SU-DHL-6 (cell line): Measurements from ENCODE around the gene TPRKB.
"Not testable (repeated sequence)": the region's sequence is repeated elsewhere in the genome, so short reads cannot be mapped to it uniquely, and the experiment has no call there.

Source experiments
- H2AFZ ChIP-seq: fragments of 200-600 bp; sonication (generic); 2 replicates; pipeline ENCODE4 v1.6.1; 2014; ENCODE audit warnings: low read depth, mild to moderate bottlenecking, moderate library complexity, mixed read lengths, antibody characterized with exemption, low read length; ENCODE audit not compliant: severe bottlenecking
- H3F3A ChIP-seq: fragments of 200-600 bp; shearing (Covaris generic); 2 replicates; pipeline ENCODE4 v1.6.0; 2016; ENCODE audit warnings: antibody characterized with exemption, mild to moderate bottlenecking; ENCODE audit not compliant: insufficient read depth
- H3K27ac ChIP-seq: fragments of 200-600 bp; sonication (generic); 2 replicates; pipeline ENCODE4 v1.5.1; 2016; ENCODE audit warnings: low read depth, mild to moderate bottlenecking, low read length, moderate library complexity, mixed read lengths
- H3K27me3 ChIP-seq: fragments of 200-600 bp; sonication (generic), shearing (Covaris generic); 2 replicates; pipeline ENCODE4 v1.6.0; 2014; ENCODE audit warnings: mild to moderate bottlenecking, low read length
- H3K36me3 ChIP-seq: fragments of 200-600 bp; sonication (generic); 2 replicates; pipeline ENCODE4 v1.6.1; 2014; ENCODE audit warnings: mild to moderate bottlenecking, low read length, mixed read lengths
- H3K4me2 ChIP-seq: fragments of 300-600, 200-600 bp; shearing (Covaris generic), sonication (generic); 2 replicates; pipeline ENCODE4 v1.6.0; 2014; ENCODE audit warnings: low read length, low read depth, mild to moderate bottlenecking; ENCODE audit not compliant: poor library complexity, severe bottlenecking
- H3K4me3 ChIP-seq: fragments of 200-600 bp; sonication (generic); 2 replicates; pipeline ENCODE4 v1.5.1; 2014; ENCODE audit warnings: antibody characterized with exemption, low read length, mild to moderate bottlenecking, mixed read lengths; ENCODE audit not compliant: insufficient read depth, poor library complexity, severe bottlenecking
- H3K79me2 ChIP-seq: fragments of 200-600 bp; sonication (generic); 2 replicates; pipeline ENCODE4 v1.6.1; 2014; ENCODE audit warnings: mild to moderate bottlenecking, low read length, moderate library complexity; ENCODE audit not compliant: insufficient read depth
- H3K9ac ChIP-seq: fragments of 200-600 bp; sonication (generic); 2 replicates; pipeline ENCODE4 v1.7.0; 2014; ENCODE audit warnings: mild to moderate bottlenecking, low read length
- H3K9me2 ChIP-seq: fragments of 200-600 bp; sonication (generic); replicated peaks from 2 replicates; pipeline ENCODE4 v1.6.1; 2014; ENCODE audit warnings: low read length; ENCODE audit not compliant: insufficient read depth
- H3K9me3 ChIP-seq: fragments of 200-600 bp; sonication (generic); 2 replicates; pipeline ENCODE4 v1.6.1; 2014; ENCODE audit warnings: low read length, mixed read lengths; ENCODE audit not compliant: insufficient read depth
- H4K20me1 ChIP-seq: fragments of 200-600 bp; sonication (generic); 2 replicates; pipeline ENCODE4 v1.6.1; 2014; ENCODE audit warnings: low read depth, mild to moderate bottlenecking, antibody characterized with exemption, low read length, moderate library complexity, mixed read lengths
- EZH2phosphoT487 ChIP-seq: fragments of 200-600 bp; sonication (generic), shearing (Covaris generic); conservative IDR thresholded peaks from 2 replicates; pipeline ENCODE4 v1.6.1; 2018; ENCODE audit warnings: mild to moderate bottlenecking, antibody characterized with exemption, low read length, moderate library complexity, mixed read lengths
- TF ChIP-seq, protein P1 (sequence below): fragments of 200-600 bp; sonication (generic); IDR thresholded peaks from one replicate; pipeline ENCODE4 v1.5.1; 2017; ENCODE audit warnings: antibody characterized with exemption, mild to moderate bottlenecking, low read length, moderate library complexity; ENCODE audit not compliant: insufficient read depth, poor library complexity, severe bottlenecking

TPRKB gene

GRCh38 chr2:73736855-73737779 lies at the start of gene TPRKB:
TSS of gene TPRKB (minus strand) at chr2:73737345. CDS start at chr2:73734569, 2,776 bp downstream.
- no peak for TF ChIP-seq EZH2phosphoT487
- Histone ChIP-seq H3K27me3 (no peaks in the 10 kb centered on the region), H4K20me1 (peaks cover 6% of the 10 kb centered on the region; the same call in 1 of the 2 replicates), H3K9ac (peak within 1 kb of the TSS; percentile 81), H3K9me3 (no peaks in the 10 kb centered on the region), H2AFZ (peak within 1 kb of the TSS; percentile 75), H3K79me2 (peaks cover 19% of the 10 kb centered on the region), H3K4me3 (peak within 1 kb of the TSS; percentile 97), H3K36me3 (peaks cover 7% of the 10 kb centered on the region; the same call in 1 of the 2 replicates), H3K4me2 (peak within 1 kb of the TSS; percentile 88), H3K27ac (peak within 1 kb of the TSS; percentile 40), H3K9me2 (no peaks in the 10 kb centered on the region), H3F3A (peaks cover 11% of the 10 kb centered on the region; the same call in 1 of the 2 replicates)

DNA sequence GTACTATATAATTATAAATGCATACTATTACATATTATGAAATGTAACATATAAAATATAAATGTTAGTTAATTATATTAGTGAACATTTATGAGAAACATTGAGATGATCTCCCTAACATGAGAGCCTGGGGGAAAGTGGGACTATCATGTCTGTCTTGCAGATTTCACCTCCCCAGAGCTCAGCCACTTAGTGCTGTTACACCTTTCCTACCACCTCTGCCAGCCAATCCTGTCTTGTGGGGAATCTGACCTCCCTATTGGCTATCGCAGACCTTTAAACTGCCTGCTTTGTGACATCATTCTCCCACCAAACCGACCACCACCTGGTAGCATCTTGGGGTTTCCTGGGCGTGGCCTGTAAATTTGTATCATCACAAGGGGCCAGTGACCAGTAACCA lies 46.7 kb upstream of the TPRKB start, which contains the start of gene C2orf78:
Gene C2orf78, plus strand, starts transcription at position 301 of the 400 bp plus-strand sequence. CDS start 127 bp downstream, outside the sequence.
- H3K79me2 ChIP-seq, H3K27ac ChIP-seq, H3K4me3 ChIP-seq, H3K9ac ChIP-seq, H3K9me3 ChIP-seq, H2AFZ ChIP-seq, H3K4me2 ChIP-seq, H3K9me2 ChIP-seq, H3K36me3 ChIP-seq, H3K27me3 ChIP-seq, H4K20me1 ChIP-seq, H3F3A ChIP-seq: not testable (repeated sequence)

DNA sequence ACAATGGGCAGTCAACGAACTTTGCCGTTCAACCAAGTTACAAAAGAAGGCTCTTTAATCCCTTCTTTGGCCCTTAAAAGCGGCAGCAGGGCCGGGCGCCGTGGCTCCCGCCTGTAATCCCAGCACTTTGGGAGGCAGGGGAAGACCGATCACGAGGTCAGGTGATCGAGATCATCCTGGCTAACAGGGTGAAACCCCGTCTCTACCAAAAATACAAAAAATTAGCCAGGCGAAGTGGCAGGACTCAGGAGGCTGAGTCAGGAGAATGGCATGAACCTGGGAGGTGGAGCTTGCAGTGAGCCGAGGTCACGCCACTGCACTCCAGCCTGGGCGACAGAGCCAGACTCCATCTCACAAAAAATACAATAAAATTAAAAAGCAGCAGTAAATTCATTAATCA lies 46.3 kb upstream of the TPRKB start:
- not testable (repeated sequence) for H3F3A ChIP-seq

DNA sequence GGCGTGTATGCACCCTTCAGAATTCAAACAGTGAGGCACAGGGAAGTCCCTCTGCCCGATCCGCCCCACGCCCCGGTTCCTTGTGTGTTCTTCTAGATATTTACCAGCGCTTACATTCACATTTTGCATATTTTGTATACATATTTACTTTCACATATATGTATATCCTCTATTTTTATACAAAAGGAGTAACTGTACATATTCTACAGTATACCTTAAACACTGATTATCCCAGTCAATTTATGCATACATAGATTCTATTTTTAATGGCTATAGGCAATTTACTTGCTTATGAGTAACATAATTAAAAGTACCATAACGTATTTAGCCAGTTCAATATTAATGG lies 43.1 kb upstream of the TPRKB start:
- Histone ChIP-seq H3K4me3 (peak overlapping the region; percentile 19), H3K27ac (no peak overlapping the region), H3K9me2 (no peaks in the 10 kb centered on the region), H3K79me2 (peaks cover 19% of the 10 kb centered on the region), H4K20me1 (no peaks in the 10 kb centered on the region), H3K27me3 (no peaks in the 10 kb centered on the region), H3K9me3 (no peaks in the 10 kb centered on the region), H2AFZ (peak overlapping the region; percentile 95), H3K4me2 (peak overlapping the region; percentile 62), H3K9ac (peak overlapping the region; percentile 84), H3K36me3 (peaks cover 14% of the 10 kb centered on the region), H3F3A (no peaks in the 10 kb centered on the region)
- TF ChIP-seq, protein P1, sequence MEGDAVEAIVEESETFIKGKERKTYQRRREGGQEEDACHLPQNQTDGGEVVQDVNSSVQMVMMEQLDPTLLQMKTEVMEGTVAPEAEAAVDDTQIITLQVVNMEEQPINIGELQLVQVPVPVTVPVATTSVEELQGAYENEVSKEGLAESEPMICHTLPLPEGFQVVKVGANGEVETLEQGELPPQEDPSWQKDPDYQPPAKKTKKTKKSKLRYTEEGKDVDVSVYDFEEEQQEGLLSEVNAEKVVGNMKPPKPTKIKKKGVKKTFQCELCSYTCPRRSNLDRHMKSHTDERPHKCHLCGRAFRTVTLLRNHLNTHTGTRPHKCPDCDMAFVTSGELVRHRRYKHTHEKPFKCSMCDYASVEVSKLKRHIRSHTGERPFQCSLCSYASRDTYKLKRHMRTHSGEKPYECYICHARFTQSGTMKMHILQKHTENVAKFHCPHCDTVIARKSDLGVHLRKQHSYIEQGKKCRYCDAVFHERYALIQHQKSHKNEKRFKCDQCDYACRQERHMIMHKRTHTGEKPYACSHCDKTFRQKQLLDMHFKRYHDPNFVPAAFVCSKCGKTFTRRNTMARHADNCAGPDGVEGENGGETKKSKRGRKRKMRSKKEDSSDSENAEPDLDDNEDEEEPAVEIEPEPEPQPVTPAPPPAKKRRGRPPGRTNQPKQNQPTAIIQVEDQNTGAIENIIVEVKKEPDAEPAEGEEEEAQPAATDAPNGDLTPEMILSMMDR, result no peak
- no peak for TF ChIP-seq EZH2phosphoT487

More for the DNA sequence above, 46.3 kb upstream of the TPRKB start:
- not testable (repeated sequence) for H3K9me2 ChIP-seq, H2AFZ ChIP-seq, H4K20me1 ChIP-seq, H3K27me3 ChIP-seq, H3K4me3 ChIP-seq, H3K9me3 ChIP-seq, H3K9ac ChIP-seq, H3K27ac ChIP-seq, H3K4me2 ChIP-seq, H3K36me3 ChIP-seq
- peaks cover 15% of the 10 kb centered on the region for H3K79me2 ChIP-seq
